Sigmoid colon (tissue), 3 donors: ENCODE data around the gene POLK.

Experiments
- POLR2A ChIP-seq, 2 donors: fragments of 450-650 bp; IDR thresholded peaks; one replicate each; pipeline ENCODE4 v1.6.1; 2016; ENCODE audit warnings: antibody characterized with exemption in 2 of 2, mild to moderate bottlenecking in 2 of 2, moderate library complexity in 2 of 2
- TF ChIP-seq, protein P1 (sequence below), 4 experiments: fragments of 450-650 bp in 3 of 4; fragments of 200-600 bp in 1 of 4; IDR thresholded peaks; one replicate each; pipeline ENCODE4 v1.5.1; 2016 to 2019; ENCODE audit warnings: antibody characterized with exemption in 4 of 4, mild to moderate bottlenecking in 3 of 4, moderate library complexity in 2 of 4

DNA sequence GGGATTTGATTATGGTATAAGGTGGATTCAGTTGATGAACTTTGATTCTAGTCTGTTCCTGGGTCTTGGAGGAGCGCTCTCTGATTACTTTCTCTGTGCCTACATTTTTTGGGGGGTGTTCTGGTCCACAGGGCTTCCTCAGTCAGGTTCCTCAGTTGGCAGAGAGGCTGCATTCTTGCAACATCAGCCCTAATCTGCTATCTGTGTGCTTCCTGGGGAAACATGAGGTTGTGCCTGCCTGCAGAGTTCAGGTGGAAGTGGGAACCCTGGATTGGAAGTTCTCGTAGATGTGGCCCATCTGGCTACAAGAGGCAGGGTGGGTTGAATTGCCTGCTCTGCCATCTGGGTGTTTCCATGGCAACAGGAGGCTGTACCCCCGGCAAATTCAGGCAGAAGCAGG, 24.5 kb downstream of the POLK start:
- TF ChIP-seq, protein P1, sequence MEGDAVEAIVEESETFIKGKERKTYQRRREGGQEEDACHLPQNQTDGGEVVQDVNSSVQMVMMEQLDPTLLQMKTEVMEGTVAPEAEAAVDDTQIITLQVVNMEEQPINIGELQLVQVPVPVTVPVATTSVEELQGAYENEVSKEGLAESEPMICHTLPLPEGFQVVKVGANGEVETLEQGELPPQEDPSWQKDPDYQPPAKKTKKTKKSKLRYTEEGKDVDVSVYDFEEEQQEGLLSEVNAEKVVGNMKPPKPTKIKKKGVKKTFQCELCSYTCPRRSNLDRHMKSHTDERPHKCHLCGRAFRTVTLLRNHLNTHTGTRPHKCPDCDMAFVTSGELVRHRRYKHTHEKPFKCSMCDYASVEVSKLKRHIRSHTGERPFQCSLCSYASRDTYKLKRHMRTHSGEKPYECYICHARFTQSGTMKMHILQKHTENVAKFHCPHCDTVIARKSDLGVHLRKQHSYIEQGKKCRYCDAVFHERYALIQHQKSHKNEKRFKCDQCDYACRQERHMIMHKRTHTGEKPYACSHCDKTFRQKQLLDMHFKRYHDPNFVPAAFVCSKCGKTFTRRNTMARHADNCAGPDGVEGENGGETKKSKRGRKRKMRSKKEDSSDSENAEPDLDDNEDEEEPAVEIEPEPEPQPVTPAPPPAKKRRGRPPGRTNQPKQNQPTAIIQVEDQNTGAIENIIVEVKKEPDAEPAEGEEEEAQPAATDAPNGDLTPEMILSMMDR (IDR thresholded peaks at IDR 0.05) = no peak
- no peak for TF ChIP-seq POLR2A (IDR thresholded peaks at IDR 0.05)
